Osteoblast (primary cell): ENCODE data around the gene STK40. TPM values are rescaled to one million over a fixed set of nuclear protein-coding genes. Genes with fewer than 3 reads are reported as not detected.

Source experiments
- DNase-seq: peaks from one replicate; pipeline ENCODE4 v3.0.0; 2011; ENCODE audit warnings: low spot score, mixed read lengths; ENCODE audit not compliant: insufficient read length; ENCODE audit errors: missing footprints
- H2AFZ ChIP-seq: 2 replicates; pipeline ENCODE4 v1.6.0; 2011; ENCODE audit warnings: mild to moderate bottlenecking, low read length
- H3K27ac ChIP-seq: 2 replicates; pipeline ENCODE4 v1.5.1; 2011; ENCODE audit warnings: mild to moderate bottlenecking, low read depth, low read length, moderate library complexity
- H3K27me3 ChIP-seq: 2 replicates; pipeline ENCODE4 v1.6.0; 2012; ENCODE audit warnings: mild to moderate bottlenecking, control low read depth, inconsistent platforms, low read length, moderate library complexity; ENCODE audit not compliant: insufficient read depth
- H3K36me3 ChIP-seq: 2 replicates; pipeline ENCODE4 v1.5.1; 2011; ENCODE audit warnings: mild to moderate bottlenecking, low read length, control low read depth, moderate library complexity; ENCODE audit not compliant: insufficient read depth
- H3K4me1 ChIP-seq: 2 replicates; pipeline ENCODE4 v1.5.1; 2011; ENCODE audit warnings: mild to moderate bottlenecking, low read length, control low read depth, moderate library complexity; ENCODE audit not compliant: insufficient read depth
- H3K4me2 ChIP-seq: 2 replicates; pipeline ENCODE4 v1.6.0; 2011; ENCODE audit warnings: mild to moderate bottlenecking, low read length; ENCODE audit not compliant: insufficient read depth
- H3K4me3 ChIP-seq: fragments of 200-600 bp; sonication (generic); 3 replicates; pipeline ENCODE4 v1.5.1; 2012; ENCODE audit warnings: mild to moderate bottlenecking, low read length, inconsistent platforms; ENCODE audit not compliant: insufficient read depth
- H3K79me2 ChIP-seq: 2 replicates; pipeline ENCODE4 v1.6.0; 2012; ENCODE audit warnings: mild to moderate bottlenecking, low read length, control low read depth, inconsistent platforms; ENCODE audit not compliant: insufficient read depth
- H3K9me3 ChIP-seq: 2 replicates; pipeline ENCODE4 v1.5.1; 2011; ENCODE audit warnings: low read depth, low read length, control low read depth
- H4K20me1 ChIP-seq: 2 replicates; pipeline ENCODE4 v1.6.0; 2012; ENCODE audit warnings: mild to moderate bottlenecking, low read length, control low read depth; ENCODE audit not compliant: insufficient read depth
- total RNA-seq: library from RNA; depleted of rRNA; stranded (reverse); fragments of >200 nt; gene quantifications from 2 replicates; pipeline ENCODE4 v1.2.3, GENCODE V29; 2012
- TF ChIP-seq, protein P1 (sequence below): IDR thresholded peaks from 2 replicates; pipeline ENCODE4 v1.5.1; 2011; ENCODE audit warnings: mild to moderate bottlenecking, low read depth, low read length, moderate library complexity; ENCODE audit errors: extremely low read depth

The STK40 gene, protein sequence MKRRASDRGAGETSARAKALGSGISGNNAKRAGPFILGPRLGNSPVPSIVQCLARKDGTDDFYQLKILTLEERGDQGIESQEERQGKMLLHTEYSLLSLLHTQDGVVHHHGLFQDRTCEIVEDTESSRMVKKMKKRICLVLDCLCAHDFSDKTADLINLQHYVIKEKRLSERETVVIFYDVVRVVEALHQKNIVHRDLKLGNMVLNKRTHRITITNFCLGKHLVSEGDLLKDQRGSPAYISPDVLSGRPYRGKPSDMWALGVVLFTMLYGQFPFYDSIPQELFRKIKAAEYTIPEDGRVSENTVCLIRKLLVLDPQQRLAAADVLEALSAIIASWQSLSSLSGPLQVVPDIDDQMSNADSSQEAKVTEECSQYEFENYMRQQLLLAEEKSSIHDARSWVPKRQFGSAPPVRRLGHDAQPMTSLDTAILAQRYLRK
- total RNA-seq, result 11.9 and 12.4 TPM in 2 replicates

DNA sequence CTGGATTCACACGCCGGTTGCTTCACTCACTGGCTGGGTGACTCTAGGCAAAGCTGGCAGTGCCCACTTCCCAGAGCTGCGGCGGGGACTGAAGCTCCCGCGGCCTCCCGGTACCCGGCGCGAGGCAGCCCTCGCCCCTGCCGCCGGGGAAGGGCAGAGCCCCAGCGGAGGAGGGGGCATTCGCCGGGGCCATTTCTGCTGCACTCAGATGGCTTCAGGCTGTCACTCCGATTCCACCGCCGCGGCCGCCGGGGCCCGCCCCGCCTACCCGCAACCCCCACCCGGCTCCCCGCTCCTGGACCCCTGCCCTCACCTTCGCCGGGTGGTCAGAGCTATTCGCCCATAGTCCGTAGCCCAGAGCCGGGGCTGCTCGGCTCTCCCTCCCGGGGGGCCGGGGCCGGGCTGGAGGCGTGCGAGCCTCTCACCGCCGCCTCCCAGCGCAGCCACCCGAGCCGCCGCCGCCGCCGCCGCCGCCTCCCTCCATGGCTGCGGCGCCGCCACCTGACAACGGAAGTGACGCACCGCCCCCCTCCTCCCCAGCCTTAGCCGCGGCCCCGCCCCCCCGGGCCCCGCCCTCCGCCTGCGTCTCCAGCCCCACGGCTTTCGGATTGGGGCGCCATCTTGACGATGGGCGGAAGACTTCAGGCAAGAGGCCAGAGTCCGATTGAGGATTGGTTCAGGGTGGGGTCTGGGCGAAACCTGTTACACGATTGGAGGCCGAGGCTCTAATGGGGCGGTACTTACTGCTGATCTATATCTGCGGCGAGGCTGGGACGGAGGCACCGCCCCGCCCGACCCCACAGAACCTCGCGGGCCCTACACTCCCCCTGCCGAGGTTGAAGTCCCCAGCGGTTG, at the start of gene STK40:
Gene STK40 (minus strand): TSS at position 515 of the 855 bp plus-strand sequence. CDS start 24,592 bp downstream, outside the sequence.
- Histone ChIP-seq H3K4me2 (peak within 1 kb of the TSS; percentile 100), H3K36me3 (peaks cover 14% of the 10 kb centered on the region), H3K9me3 (no peaks in the 10 kb centered on the region), H2AFZ (peak within 1 kb of the TSS; percentile 74), H4K20me1 (peaks cover 38% of the 10 kb centered on the region), H3K4me1 (peaks cover 29% of the 10 kb centered on the region), H3K27ac (peak within 1 kb of the TSS; percentile 88), H3K4me3 (peak within 1 kb of the TSS; percentile 92), H3K79me2 (peaks cover 49% of the 10 kb centered on the region), H3K27me3 (no peaks in the 10 kb centered on the region)
- TF ChIP-seq, protein P1, sequence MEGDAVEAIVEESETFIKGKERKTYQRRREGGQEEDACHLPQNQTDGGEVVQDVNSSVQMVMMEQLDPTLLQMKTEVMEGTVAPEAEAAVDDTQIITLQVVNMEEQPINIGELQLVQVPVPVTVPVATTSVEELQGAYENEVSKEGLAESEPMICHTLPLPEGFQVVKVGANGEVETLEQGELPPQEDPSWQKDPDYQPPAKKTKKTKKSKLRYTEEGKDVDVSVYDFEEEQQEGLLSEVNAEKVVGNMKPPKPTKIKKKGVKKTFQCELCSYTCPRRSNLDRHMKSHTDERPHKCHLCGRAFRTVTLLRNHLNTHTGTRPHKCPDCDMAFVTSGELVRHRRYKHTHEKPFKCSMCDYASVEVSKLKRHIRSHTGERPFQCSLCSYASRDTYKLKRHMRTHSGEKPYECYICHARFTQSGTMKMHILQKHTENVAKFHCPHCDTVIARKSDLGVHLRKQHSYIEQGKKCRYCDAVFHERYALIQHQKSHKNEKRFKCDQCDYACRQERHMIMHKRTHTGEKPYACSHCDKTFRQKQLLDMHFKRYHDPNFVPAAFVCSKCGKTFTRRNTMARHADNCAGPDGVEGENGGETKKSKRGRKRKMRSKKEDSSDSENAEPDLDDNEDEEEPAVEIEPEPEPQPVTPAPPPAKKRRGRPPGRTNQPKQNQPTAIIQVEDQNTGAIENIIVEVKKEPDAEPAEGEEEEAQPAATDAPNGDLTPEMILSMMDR, result no peak
- peak; percentile 98 for DNase-seq

DNA sequence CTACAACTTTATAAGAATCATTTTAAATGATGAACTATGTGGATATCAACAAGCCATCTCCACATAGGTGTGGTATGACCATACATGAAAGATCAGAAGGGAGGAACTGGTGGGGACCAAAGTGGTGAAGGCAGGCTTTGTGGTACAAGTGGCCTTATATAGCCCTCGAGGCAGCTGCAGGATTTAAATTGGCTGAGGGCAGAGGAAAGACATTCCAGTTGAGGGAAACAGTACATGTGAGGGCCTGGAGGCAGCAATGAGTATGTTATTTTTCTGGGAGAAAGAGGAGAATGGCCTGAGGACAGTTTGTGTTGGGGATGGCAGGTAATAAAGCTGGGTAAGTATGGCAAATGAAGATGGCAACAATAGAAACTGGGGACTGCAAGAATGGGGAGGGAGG, 47.4 kb upstream of the STK40 start:
- H3K79me2 ChIP-seq, result no peaks in the 10 kb centered on the region
- no peak overlapping the region for H3K4me2 ChIP-seq
- H3K27me3 ChIP-seq, result no peaks in the 10 kb centered on the region
- H3K9me3 ChIP-seq, result no peaks in the 10 kb centered on the region
- H3K27ac ChIP-seq, result no peak overlapping the region
- no peaks in the 10 kb centered on the region for H3K4me1 ChIP-seq
- H3K4me3 ChIP-seq, result no peak overlapping the region
- no peak for DNase-seq
- H4K20me1 ChIP-seq, result no peaks in the 10 kb centered on the region
- H3K36me3 ChIP-seq, result peaks cover 11% of the 10 kb centered on the region
- H2AFZ ChIP-seq, result no peak overlapping the region
- TF ChIP-seq, protein P1, result no peak

DNA sequence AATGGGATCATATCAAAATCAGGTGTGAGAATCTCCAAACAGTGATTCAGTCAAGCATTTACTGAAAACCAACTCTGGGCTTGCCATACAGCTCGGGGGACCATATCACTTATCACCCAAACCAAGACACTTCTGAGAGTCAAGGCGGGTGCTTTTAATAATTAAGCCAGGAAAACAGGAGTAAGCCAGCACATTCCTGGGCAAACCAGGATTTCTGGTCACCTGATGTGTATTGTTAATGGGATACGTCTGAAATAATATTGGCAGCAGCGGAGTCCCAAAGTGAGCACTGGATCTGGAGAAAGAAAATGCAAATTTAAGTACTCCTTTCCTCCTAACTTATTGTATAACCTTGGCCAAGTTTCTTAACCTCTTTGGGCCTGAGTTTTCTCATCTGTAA, 46.9 kb upstream of the STK40 start:
- Histone ChIP-seq H3K9me3 (no peaks in the 10 kb centered on the region), H3K4me1 (no peaks in the 10 kb centered on the region), H3K27ac (no peak overlapping the region), H2AFZ (no peak overlapping the region), H3K79me2 (no peaks in the 10 kb centered on the region), H3K4me3 (no peak overlapping the region), H3K4me2 (no peak overlapping the region), H3K27me3 (no peaks in the 10 kb centered on the region), H4K20me1 (no peaks in the 10 kb centered on the region), H3K36me3 (peaks cover 11% of the 10 kb centered on the region)
- no peak for DNase-seq
- TF ChIP-seq, protein P1, result no peak

DNA sequence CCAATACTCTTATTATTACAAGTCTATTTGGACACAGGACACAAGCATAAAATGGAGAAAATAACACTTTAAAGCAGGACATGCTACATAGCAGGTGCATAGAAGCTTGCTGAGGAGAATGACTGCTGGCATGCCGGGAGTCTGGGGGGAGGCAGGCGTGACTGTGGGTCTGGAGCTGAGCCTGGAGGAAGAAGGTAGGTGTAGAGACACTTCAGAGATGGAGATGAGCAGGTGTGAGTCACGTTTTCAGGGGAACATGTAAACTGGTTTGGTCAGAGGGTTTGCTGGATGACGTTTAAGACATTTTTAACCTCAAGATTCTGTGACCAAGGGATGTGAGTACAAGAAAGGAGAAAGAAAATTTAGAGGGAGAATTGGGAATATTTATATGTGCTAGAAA, 40.1 kb upstream of the STK40 start:
- H3K4me2 ChIP-seq, result no peak overlapping the region
- H3K27me3 ChIP-seq, result no peaks in the 10 kb centered on the region
- no peaks in the 10 kb centered on the region for H3K9me3 ChIP-seq
- no peaks in the 10 kb centered on the region for H4K20me1 ChIP-seq
- no peak overlapping the region for H3K27ac ChIP-seq
- H3K4me3 ChIP-seq, result no peak overlapping the region
- H2AFZ ChIP-seq, result no peak overlapping the region
- H3K79me2 ChIP-seq, result no peaks in the 10 kb centered on the region
- no peaks in the 10 kb centered on the region for H3K4me1 ChIP-seq
- TF ChIP-seq, protein P1, result no peak
- no peak for DNase-seq
- peaks cover 22% of the 10 kb centered on the region for H3K36me3 ChIP-seq
